ENCODE data around the gene HTRA1.

DNA sequence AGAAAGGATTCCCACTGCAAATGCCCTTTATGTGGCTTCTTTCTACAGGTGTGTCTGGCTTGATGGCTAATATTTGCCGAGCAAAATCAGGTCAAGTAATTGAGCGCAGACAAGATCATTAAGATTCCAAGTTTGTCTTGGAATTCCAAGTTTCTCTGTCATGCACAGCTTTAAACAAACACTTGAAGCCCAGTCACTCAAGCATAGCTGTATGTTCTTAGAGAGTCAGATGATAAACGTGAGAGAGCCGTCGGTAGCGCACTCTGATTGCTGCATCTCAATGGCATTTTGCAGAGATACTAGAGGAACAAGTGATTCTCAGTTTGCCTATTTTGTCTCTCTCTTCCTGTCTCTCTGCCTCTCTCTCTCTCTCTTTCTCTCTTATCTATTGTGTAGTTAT is 99.9 kb downstream of the HTRA1 start:
- TF ChIP-seq, protein P1, sequence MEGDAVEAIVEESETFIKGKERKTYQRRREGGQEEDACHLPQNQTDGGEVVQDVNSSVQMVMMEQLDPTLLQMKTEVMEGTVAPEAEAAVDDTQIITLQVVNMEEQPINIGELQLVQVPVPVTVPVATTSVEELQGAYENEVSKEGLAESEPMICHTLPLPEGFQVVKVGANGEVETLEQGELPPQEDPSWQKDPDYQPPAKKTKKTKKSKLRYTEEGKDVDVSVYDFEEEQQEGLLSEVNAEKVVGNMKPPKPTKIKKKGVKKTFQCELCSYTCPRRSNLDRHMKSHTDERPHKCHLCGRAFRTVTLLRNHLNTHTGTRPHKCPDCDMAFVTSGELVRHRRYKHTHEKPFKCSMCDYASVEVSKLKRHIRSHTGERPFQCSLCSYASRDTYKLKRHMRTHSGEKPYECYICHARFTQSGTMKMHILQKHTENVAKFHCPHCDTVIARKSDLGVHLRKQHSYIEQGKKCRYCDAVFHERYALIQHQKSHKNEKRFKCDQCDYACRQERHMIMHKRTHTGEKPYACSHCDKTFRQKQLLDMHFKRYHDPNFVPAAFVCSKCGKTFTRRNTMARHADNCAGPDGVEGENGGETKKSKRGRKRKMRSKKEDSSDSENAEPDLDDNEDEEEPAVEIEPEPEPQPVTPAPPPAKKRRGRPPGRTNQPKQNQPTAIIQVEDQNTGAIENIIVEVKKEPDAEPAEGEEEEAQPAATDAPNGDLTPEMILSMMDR (IDR thresholded peaks at IDR 0.05): no peak
- no peak for TF ChIP-seq POLR2A (IDR thresholded peaks at IDR 0.05)

Data from thyroid gland (tissue), 4 donors.